Activated effector memory CD4-positive, alpha-beta T cell treated with Interleukin-2 at 50 U/mL for 16 hours (primary cell): Measurements from ENCODE around the gene POLRMT.

Experiments
- DNase-seq: peaks from one replicate; pipeline ENCODE4 v3.0.0-alpha.2; 2020

The POLRMT gene

DNA sequence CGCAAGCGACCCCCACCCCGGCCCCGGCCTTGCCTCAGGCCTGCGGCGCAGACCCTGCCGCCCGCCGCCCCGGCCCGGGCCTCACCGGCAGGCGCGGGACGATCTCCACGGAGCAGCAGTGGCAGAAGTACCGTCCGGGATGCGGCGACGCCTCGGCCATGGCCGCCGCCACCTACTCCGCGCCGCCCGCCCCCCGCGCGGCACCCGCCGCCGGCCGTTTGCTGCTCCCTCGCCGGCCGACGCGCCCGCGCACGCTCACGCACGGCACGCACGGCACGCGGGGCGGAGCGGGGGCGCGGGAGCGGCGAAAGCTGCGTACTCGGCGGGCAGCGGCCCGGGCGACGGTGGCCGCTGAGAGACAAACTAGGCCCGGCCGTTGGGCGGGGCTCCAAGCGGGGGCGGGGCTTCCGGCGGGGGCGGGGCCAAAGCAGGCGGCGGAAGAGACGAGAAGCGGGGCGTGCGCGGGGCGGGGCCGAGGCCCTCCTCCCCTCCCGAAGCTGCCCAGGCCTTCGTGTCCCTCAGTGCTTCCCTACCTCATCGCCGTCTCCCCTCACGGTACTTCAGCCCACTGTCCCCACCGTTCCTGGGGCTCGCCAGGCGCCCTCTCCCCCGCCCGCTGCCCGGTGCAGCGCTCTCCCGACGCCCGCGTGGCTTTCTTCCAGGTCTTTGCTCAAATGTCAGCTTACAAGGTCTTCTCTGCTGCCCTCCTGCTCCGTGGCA lies 29.8 kb upstream of the POLRMT start, which contains the start of gene RNF126:
Gene RNF126, minus strand, starts transcription at position 253 of the 720 bp plus-strand sequence. Its CDS starts 93 bp downstream, at position 160.
- DNase-seq = peak; percentile 94

DNA sequence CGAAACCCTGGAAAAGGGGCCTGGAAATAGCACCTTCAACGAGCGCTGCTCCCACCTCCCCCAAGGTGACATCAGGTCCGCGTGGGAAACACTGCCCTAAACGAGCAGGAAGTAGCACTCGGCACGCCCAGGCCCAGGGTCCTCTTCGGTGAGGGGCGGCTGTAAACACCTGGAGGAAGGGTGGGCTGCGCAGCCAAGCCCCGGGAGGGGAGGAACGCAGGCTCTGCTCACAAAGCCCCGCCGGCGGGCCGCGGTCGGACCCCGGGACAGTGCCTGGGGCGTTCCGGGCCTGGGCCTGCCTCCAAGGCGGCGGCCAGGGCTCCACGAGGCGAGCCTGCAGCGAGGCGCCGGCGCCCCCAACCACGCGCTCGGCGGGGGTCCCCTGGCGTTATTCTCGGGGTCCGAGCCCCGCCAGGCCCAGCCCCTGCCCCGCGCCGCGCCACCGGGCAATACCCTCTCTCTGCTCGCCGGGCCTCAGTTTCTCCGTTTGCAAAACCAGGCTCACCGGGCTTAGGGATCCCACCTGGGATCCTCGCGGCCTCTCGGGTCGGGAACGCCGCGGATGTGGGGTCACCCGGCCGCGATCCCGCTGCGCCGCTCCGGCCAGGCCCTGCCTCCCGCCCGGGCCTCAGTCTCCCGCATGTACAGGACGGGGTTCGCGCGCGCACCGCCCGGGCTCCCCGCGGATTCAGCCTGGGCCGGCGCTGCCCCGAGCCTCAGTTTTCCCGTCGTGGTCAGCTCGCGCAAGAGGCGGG lies 29.0 kb upstream of the POLRMT start:
- peak; percentile 68 for DNase-seq

DNA sequence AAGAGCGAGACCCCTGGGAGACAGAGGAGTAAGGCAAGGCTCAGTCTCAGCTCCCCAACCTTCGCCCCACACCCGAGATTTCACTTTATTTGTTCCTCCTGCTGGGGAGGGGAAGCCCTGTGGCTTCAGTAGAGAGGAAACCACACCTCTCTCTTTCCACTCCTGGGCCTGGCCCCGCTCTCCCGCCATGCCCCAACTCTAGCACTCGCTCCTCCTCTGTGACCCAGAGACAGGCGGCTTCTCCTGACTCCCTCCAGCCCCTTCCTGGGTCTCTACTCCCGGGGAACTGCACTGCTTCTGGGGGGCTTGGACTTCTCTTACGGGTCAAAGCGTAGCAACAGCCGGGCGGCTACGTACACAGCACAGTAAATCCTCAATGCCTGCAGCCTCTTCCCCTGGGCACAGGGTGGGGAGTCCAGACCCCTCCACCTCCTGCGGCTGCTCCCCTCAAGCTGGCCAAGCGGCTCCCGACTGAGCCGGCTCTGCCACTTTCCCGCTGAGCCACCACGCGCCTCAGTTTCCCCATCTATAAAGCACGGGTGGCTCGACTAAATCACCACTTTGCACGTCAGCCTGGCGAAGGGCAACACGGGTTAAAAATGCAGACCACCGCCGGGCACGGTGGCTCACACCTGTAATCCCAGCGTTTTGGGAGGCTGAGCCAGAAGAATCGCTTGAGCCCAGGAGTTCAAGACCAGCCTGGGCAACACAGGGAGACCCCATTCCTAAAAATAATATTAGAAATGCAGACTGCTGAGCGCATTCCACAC lies 28.3 kb upstream of the POLRMT start:
- peak; percentile 64 for DNase-seq

DNA sequence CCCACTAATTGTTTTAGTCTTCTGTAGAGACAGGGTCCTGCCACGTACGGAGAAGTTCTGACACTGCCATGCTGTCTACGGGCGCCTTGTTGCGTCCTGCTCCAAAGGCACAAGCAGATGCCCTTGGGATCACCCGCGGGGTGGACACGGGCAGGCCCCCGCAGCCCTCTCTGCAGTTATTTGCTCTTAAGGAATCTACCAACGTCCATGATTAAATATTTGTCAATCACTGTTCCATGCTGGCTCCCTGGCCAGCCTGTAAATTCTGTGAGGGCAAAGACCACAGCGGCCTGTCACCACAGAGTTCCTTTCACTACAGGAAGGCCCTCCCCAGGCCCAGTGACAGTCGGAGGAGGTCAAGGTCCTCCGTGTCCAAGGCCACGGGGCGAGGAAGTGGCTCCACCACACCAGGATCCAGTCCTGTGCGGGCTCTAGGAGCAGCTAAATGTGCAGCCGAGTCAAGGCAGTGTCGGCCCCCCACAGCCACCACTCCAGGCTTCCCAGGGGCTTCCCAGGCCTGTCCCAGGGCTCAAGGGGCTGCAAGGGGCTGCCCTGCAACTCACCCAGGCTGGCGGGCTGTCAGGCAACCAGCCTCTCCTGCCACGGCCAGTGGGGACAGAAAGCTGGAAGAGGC lies 27.6 kb upstream of the POLRMT start:
- no peak for DNase-seq

DNA sequence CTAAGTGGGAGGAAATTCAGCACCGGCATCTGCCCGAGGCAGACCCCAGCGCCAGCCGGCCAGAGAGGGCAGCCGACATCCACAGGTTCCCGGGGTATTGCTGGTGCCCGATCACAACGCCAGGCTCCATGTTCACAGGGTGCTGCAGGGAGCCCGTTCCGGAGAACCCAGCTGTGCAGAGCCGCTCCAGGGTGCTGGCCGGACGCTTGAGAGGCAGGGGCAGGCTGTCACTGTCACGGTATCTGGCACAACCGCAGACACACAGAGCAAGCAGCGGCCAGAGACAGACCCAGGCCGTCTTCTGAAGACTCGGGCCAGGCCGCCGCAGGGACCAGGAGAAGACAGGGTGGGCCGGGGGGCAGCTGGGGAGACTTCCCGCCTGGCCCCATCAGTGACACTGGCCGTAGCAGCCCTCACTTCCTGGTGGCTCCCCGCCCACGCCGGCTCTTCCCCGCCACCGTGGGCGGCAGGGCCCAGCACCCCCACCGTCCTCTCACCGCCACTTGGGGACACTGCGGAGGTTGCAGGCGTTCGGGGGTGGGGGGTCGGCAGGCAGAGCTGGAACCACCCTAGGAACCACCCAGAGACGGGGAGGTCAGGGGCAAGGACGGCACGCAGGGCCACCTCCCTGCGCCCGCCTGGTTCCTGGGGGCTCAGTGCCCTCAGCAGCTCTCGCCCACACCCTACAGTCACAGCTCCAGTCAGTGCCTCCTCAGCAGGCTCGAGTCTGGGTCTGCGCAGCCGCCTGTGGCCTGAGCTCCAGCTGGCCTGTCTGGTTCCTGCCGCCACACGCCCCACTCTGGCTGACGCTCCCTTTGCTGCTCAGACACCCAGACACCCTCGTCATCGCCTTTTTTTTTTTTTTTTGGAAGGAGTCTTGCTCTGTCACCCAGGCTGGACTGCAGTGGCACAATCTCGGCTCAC lies 25.8 kb upstream of the POLRMT start:
- DNase-seq = peak; percentile 38

DNA sequence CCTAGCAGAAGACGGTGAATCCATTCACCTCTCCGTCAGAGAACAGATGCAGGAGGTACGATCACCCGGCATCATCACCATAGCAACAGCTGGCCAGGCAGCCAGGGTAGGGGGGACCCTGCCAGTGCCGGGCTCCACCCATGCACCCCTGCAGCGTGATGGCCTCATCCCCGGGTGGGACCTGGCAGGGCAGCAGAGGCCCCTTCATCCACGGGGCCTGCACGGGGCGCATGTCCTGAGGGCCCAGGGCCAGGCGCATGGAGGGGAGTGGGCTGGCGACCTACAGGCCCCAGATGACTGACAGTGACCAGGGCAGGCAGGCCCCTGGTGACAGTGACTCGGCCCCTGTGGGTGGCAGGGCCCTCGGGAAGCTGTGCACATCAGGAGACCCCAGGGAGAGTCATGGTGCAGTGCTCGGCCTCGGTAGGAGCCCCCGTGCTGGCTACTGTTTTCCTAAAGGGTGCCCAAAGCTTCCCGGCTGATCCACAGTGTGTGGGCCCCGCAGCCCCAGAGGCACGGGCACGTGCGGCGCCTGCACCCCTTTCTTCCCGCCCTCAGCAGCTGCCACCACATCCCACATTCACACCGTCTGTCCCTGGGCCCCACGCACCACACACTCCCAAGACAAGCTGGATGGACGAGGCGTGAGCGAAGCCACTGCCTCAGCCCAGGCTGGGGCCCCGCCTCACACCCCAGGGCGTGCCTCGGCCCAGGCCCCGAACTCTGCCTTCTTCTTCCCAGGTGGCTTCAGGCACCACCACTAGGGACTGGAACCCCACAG lies 24.9 kb upstream of the POLRMT start:
- DNase-seq = no peak

DNA sequence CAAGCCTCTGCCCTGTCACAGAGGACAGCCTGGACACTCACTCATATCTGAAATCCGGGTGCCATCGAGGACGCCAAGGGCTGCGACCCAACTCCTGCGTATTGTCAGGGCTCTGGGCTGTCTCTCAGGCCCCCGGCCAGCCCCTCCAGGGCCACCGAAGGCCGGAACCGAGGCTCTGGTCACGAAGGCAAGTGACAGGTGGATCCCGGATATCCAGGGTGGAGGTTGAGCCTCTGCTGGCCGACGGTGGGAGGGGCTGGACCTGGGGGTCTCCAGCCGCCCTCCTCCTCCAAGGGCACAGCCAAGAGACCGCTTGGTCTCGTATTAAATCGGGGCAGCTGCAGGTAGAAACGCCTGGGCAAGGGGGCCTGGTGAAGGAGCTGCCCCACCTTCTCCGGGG lies 24.3 kb upstream of the POLRMT start:
- DNase-seq = no peak

DNA sequence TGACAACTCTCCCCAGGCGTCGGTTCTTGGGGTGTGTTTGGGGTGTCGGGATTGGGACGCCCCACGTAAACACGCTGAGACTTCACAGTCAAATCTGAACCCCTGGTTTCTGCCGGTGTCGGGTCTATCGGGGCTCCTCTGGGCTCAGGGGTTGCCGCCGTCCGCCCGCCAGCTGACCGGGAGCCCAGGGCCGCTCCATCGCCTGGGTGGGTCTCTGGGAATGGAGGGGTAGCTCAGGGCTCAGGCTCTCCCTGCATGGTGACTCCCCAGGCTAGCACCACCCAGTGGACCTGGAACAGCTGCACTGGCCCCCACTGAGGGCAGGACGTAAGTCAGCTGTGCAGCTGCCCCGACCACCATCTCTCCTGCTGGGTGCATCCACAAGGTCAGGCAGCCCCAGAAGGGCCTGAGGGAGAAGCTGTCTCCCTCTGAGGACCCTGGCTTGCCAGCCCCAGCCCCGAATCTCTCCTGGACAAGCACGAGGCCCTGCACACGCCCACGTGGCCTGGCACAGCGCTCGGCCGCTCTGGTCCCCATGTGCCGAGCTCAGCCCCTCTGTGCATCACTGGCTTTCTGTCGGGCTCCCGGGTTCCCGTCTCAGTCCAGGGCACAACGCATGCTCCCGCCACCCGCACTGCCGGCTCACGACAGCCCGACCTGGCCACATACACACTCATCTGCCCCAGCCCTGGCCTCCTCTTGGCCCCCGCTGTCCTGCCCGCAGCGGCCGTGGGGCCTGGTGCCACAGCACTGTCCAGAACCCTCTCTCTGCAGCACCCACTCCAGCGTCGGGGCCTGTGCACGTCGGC lies 23.6 kb upstream of the POLRMT start:
- DNase-seq = no peak

DNA sequence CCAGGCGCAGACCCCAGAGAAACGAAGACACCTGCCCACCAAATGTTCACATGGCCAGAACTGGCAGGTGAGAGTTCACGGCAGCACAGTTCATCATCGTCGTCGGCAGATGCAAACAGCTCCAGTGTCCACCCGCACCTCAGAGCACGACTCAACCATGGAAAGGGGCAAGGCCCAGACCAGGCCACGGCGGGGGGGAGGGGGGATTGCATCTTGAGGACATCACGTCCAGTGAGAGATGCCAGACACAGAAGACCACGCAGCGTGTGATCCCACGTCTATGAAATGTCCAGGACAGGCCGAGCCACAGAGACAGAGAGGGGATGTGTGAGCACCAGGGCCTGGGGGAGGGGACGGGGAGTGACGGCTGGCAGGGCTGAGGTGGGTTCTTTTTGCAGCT lies 22.4 kb upstream of the POLRMT start:
- no peak for DNase-seq

DNA sequence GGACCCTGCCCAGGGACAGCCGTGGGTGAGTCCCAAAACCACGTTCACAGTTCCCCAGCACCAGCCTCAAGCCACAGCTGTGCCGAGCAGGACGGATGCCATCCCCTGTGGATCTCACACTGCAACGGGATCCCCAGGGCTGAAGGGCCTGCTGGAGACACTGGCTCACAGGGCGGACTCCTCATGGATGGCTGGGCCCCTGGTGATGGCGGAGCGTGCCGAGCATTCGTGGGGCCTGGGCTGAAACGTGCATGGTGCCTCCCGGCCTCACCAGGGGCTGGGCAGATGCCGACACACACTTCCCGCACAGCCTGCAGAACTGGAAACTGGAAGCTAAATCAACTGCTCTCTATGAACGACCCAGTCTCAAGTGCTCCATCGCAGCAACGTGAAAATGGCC lies 20.1 kb upstream of the POLRMT start:
- DNase-seq = no peak

DNA sequence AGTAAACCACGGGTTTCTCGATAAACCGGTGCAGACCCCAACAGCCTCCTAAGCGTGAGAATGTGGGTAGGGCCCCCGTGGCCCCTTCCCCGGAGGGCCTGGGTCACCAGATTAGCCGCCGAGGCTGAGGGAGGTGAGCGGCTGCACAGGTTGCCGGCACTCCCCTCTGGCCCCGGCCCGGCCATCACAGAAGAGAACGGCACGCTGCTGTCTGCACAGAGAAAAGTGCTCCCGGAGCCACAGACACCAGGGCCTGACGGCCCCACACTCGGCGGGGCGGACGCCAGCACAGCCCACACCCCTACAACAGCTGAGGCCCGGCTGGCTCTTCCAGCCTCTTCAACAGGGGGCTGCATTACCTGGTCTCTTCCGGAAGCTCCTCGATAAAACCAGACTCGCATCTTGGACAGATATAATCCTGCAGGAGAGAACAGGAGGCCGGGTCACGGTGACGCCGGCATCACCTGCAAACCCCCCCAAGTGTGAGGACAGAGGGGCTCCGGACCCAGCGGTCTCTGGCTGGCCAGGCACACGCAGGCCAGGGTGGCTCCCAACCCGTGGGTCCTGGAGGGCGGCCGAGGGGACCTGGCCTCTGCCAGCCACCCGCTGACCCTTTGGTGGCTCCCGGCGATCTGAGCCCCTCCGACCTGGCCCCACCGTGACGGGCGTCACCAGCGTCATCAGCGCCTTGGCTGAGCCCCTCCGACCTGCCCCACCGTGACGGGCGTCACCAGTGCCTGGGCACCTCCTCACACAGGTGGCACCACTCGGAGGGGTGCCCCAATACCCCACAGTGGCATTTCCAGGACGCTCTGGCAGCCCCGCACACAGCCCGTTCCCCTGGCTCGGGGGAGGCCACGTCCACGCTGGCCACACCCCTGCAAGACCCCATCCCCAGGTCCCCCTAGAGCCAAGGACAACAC lies 19.4 kb upstream of the POLRMT start:
- no peak for DNase-seq

DNA sequence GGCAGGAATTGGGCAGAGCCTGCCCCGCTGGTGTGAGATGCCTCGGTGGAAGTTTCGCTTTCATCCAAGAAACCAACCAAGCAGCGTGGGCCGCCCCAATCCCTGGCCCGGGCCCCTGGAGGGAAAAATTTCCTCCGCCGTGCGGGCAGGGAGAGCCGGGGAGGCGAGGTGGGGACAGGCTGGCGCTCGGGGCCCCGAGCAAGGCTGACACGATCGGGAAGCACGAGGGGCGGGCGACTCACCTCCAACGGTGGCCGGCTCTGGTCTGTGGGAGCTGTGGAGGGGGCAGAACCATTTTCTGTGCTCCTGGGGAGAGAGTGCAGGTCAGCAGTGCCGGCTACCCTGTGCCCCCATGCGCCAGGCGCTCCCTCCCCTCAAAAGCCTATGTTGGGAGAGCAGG lies 18.7 kb upstream of the POLRMT start:
- DNase-seq = no peak

DNA sequence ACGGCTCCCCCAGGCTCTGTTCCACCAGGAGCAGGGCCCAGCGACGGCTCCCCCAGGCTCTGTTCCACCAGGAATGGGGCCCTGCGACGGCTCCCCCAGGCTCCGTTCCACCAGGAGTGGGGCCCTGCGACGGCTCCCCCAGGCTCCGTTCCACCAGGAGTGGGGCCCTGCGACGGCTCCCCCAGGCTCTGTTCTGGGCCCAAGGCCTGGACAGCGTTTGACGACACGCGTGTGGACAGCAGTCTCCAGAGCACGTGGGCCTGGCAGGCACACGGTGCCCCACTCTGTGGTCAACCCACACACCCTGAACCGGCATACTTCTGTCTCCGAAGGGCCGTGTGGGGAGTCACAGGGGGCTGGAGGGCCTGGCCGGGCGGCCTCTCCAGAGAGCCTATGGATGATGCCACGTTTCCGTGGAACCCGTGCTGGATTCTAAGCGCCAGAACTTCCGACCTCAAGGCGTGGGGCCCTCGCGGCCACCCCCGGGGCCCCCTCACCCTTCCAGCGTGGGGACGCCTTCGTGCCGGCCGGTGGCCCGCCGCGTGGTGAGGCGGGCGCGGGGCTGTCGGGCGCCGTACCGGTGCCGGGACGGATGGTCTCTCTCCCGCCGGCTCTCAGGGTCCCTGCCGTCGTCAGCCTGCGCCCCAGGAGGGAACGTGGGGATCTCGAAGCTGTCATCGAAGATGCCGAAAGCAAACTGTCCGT lies 17.9 kb upstream of the POLRMT start:
- DNase-seq = no peak

DNA sequence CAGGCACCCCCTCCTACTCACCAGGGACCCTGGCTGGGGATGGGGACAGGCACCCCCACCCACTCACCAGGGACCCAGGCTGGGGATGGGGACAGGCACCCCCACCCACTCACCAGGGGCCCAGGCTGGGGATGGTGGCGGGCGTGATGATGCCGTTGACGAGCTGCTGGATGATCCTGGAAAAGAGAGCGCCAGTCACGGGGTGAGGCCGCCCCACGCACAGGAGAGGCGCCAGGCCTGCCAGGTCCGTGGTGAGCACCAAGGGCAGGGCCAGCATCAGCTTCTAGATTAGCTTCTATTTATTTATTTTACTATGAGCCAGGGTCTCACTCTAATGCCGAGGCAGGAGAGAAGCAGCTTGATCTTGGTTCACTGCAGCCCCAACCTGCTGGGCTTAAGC lies 16.8 kb upstream of the POLRMT start:
- no peak for DNase-seq

DNA sequence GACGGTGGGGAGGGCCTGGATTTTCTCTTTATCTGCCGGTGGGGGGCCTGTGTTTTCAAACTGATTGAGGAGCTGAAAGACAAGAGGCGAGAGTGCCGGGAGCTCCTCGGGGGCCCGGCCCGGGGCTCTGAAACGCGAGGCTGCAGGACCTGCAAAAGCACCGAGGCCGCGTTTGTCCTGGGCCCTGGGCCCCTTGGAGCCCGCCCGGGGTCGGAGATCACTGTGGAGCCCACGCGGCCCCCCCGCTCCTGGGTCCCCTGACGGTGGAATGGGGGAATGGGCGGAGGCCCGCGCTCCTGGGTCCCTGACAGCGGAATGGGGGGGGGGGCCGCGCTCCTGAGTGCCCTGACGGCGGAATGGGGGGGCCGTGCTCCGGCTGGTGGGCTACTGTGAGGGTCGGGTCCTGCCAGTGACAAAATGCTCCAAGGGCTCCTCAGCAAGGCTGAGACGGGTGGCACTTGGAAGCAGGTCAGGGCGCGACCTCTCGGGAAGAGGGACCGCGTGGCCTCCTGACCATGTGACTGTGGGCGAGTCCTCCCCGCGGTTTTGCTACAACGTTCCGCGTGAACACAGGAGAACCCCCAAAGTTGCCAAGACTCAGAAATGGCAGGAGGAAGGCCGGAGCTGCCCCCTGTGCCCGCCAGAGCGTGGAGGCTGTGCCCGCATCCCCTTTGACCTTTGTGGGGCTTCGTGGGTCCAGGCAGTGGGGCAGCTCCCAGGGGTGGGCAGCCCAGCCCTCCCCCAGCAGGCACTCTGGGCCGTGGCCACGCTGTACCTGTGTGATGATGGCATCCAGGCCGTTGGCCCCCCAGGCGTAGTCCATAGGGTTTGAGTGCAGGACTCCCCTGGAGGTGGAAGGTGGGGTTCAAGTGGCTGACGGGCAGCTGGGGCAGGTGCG lies 15.8 kb upstream of the POLRMT start:
- DNase-seq = no peak

DNA sequence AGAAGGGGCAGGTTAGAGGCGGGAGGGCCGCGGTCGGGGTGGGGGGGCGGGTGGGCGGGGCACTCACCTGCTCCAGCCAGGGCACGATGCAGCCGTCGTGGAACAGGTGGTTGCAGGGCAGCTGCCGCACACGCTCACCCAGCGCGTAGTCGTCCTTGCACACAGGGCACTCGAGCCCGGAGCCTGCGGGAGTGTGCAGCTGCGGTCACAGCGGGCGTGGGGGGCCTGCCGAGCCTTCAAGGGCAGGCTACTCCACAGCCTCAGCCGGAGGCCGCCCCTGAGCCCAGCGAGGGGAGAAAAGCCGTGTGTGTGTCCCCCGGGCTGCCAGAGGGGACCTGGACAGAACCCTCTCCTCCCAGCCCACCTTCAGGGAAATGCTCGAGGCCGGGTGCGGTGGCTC lies 15.0 kb upstream of the POLRMT start:
- no peak for DNase-seq

DNA sequence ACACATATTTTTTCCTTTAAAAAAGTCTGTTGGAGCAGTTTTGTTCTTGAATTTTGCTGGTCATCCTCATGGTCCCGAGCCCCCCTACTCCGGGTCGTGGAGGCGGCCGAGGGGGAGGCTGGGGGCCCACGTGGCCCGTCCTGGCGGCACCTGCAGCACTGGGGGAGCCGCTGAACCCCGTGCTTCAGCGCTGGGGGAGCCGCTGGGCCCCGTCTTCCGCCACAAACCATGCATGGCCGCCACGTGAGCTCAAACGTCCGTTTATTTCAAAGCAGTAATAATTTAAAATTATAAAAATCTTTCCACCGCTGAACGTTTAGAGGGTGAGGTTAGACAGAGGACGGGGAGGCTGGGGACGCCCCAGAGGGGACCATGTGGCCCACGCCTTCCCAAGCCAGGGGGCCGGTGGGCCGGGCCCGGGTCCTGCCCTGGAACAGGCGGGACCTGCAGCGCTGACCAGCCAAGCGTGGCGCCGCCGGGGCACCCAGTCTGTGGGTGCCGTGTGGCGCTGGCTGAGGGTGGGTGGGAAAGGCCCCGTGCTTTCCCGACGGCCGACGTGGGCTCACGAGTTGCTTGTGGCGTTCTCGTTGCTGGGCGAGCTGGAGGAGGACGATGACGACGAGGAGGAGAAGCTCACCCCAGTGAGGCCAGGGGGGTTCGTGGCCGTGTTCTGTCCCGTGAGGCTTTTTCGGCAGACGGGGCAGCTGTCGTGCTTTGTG lies 14.4 kb upstream of the POLRMT start:
- no peak for DNase-seq
